WTC11 (cell line): Measurements from ENCODE around the gene CLCN7. TPM values are rescaled to one million over a fixed set of nuclear protein-coding genes. Genes with fewer than 3 reads are reported as not detected.
A peak's percentile ranks its signal among the peaks of the same experiment; 100 is the strongest.

Experiments
- ATAC-seq: fragments of 200-7000 bp; cut with Tn5 transposase; 2 replicates; pipeline ENCODE4 v1.10.0; 2021; ENCODE audit warnings: mild to moderate bottlenecking, moderate library complexity
- CTCF ChIA-PET: fragments of 300-600 bp; sonication (Branson Sonifier 250); formaldehyde crosslinking; loops from one replicate; lab custom pipeline; 2021; ENCODE audit warnings: antibody characterized with exemption; lab: Charles Lee
- POLR2A ChIA-PET: fragments of 350-600 bp; sonication (Branson Sonifier 250); formaldehyde crosslinking; loops from one replicate; lab custom pipeline; 2021; ENCODE audit warnings: antibody characterized with exemption; lab: Charles Lee
- DNase-seq: peaks from one replicate; pipeline ENCODE4 v3.0.0; 2021; ENCODE audit warnings: low spot score
- H3K27ac Mint-ChIP-seq: 2 replicates; pipeline ENCODE4 v1.8.0; 2021; ENCODE audit warnings: mixed read lengths
- H3K27me3 Mint-ChIP-seq: 2 replicates; pipeline ENCODE4 v1.8.0; 2021; ENCODE audit warnings: low read depth, mild to moderate bottlenecking, moderate library complexity, mixed read lengths
- H3K36me3 Mint-ChIP-seq: 2 replicates; pipeline ENCODE4 v1.8.0; 2021; ENCODE audit warnings: mixed read lengths
- H3K4me1 Mint-ChIP-seq: 2 replicates; pipeline ENCODE4 v1.8.0; 2022; ENCODE audit warnings: mixed read lengths
- H3K4me3 Mint-ChIP-seq: 2 replicates; pipeline ENCODE4 v1.8.0; 2021; ENCODE audit warnings: mild to moderate bottlenecking, moderate library complexity, mixed read lengths
- H3K9me3 Mint-ChIP-seq: 2 replicates; pipeline ENCODE4 v1.8.0; 2021; ENCODE audit warnings: mixed read lengths
- ARID4B ChIP-seq: sonication (generic); formaldehyde crosslinking; IDR thresholded peaks from 2 replicates; pipeline ENCODE4 v1.8.0; 2023; ENCODE audit warnings: missing genetic modification reagents, mild to moderate bottlenecking, borderline replicate concordance
- ATF2 ChIP-seq: sonication (generic); formaldehyde crosslinking; IDR thresholded peaks from 2 replicates; pipeline ENCODE4 v1.8.1; 2022; ENCODE audit warnings: low read depth, missing genetic modification reagents, borderline replicate concordance
- CREB1 ChIP-seq: sonication (generic); formaldehyde crosslinking; IDR thresholded peaks from 2 replicates; pipeline ENCODE4 v1.8.0; 2023; ENCODE audit warnings: mild to moderate bottlenecking, missing genetic modification reagents
- HMGXB4 ChIP-seq: sonication (generic); formaldehyde crosslinking; IDR thresholded peaks from 2 replicates; pipeline ENCODE4 v1.8.1; 2023; ENCODE audit warnings: mild to moderate bottlenecking, moderate library complexity, missing genetic modification reagents
- IRF2 ChIP-seq: sonication (generic); formaldehyde crosslinking; IDR thresholded peaks from 2 replicates; pipeline ENCODE4 v1.8.0; 2022; ENCODE audit warnings: low read depth, missing genetic modification reagents, borderline replicate concordance
- JUN ChIP-seq: sonication (generic); formaldehyde crosslinking; IDR thresholded peaks from 2 replicates; pipeline ENCODE4 v1.8.0; 2023; ENCODE audit warnings: mild to moderate bottlenecking, missing genetic modification reagents
- KAT7 ChIP-seq: sonication (generic); formaldehyde crosslinking; IDR thresholded peaks from 2 replicates; pipeline ENCODE4 v1.8.1; 2023; ENCODE audit warnings: missing genetic modification reagents, mild to moderate bottlenecking, borderline replicate concordance
- MAX ChIP-seq: sonication (generic); formaldehyde crosslinking; IDR thresholded peaks from 2 replicates; pipeline ENCODE4 v1.8.0; 2022; ENCODE audit warnings: mild to moderate bottlenecking, missing genetic modification reagents
- NFE2L1 ChIP-seq: sonication (generic); formaldehyde crosslinking; IDR thresholded peaks from 2 replicates; pipeline ENCODE4 v1.8.1; 2023; ENCODE audit warnings: missing genetic modification reagents
- OVOL2 ChIP-seq: fragments of 250-450 bp; sonication (Bioruptor Pico); IDR thresholded peaks from 2 replicates; pipeline ENCODE4 v1.9.0; 2021; ENCODE audit warnings: mild to moderate bottlenecking, borderline replicate concordance
- PRDM15 ChIP-seq: sonication (generic); formaldehyde crosslinking; IDR thresholded peaks from 2 replicates; pipeline ENCODE4 v1.8.0; 2022; ENCODE audit warnings: missing genetic modification reagents
- RELA ChIP-seq: sonication (generic); formaldehyde crosslinking; IDR thresholded peaks from 2 replicates; pipeline ENCODE4 v1.8.1; 2022; ENCODE audit warnings: missing genetic modification reagents, mild to moderate bottlenecking, borderline replicate concordance
- RORB ChIP-seq: fragments of 250-450 bp; sonication (Bioruptor Pico); IDR thresholded peaks from 2 replicates; pipeline ENCODE4 v1.9.0; 2021; ENCODE audit warnings: mild to moderate bottlenecking
- USF2 ChIP-seq: sonication (generic); formaldehyde crosslinking; IDR thresholded peaks from 2 replicates; pipeline ENCODE4 v1.8.1; 2023; ENCODE audit warnings: mild to moderate bottlenecking, missing genetic modification reagents, moderate library complexity
- ZNF317 ChIP-seq: sonication (generic); formaldehyde crosslinking; IDR thresholded peaks from 2 replicates; pipeline ENCODE4 v1.8.1; 2023; ENCODE audit warnings: low read depth, mild to moderate bottlenecking, moderate library complexity, missing genetic modification reagents, borderline replicate concordance
- ZNF671 ChIP-seq: fragments of 250-450 bp; sonication (Bioruptor Pico); IDR thresholded peaks from 2 replicates; pipeline ENCODE4 v1.8.0; 2021; ENCODE audit warnings: mild to moderate bottlenecking
- total RNA-seq: library from RNA; stranded (reverse); gene quantifications from 3 replicates; pipeline ENCODE4 v1.2.3, GENCODE V29; 2021

CLCN7 gene
- total RNA-seq, 1 experiment from 2014 or later, result 94.1 TPM

GRCh38 chr16:1494129-1494640, 19.4 kb upstream of the CLCN7 start:
- ChIA-PET POLR2A (interaction anchor here (0.7 to 1.0 kb wide), 2 partner anchors 18 to 131 kb away, joined by 3 to 4 read pairs; no protein-coding TSS in a partner anchor), CTCF (interaction anchor here (0.9 to 1.5 kb wide), 6 partner anchors 17 to 270 kb away, joined by 3 to 6 read pairs (median 3); partner anchors contain the start of gene MAPK8IP3)
- no peaks in the 10 kb centered on the region for H3K27me3 Mint-ChIP-seq
- peaks cover 6% of the 10 kb centered on the region for H3K36me3 Mint-ChIP-seq
- peaks cover 10% of the 10 kb centered on the region; the same call in 1 of the 2 replicates for H3K4me1 Mint-ChIP-seq
- ATAC-seq (peak; percentile 46), DNase-seq (peak; percentile 54)
- TF ChIP-seq CREB1 (CRISPR knock-in tag) (no peak), IRF2 (CRISPR knock-in tag) (no peak), OVOL2 (no peak)
- no peak overlapping the region for H3K27ac Mint-ChIP-seq
- H3K9me3 Mint-ChIP-seq, result no peaks in the 10 kb centered on the region
- peak overlapping the region; percentile 92 for H3K4me3 Mint-ChIP-seq

- peaks cover 10% of the 10 kb centered on the region; the same call in 1 of the 2 replicates for H3K4me1 Mint-ChIP-seq
- POLR2A ChIA-PET, result interaction anchor here (0.7 to 1.0 kb wide), 2 partner anchors 18 to 131 kb away, joined by 3 to 4 read pairs; no protein-coding TSS in a partner anchor
- no peaks in the 10 kb centered on the region for H3K27me3 Mint-ChIP-seq
- peak overlapping the region; percentile 92 for H3K4me3 Mint-ChIP-seq
- TF ChIP-seq RELA (CRISPR knock-in tag) (no peak), HMGXB4 (CRISPR knock-in tag) (peak; percentile 26; the same call in 1 of the 2 replicates)
- TF ChIP-seq, all 79 proteins: peak for 1
- ATAC-seq (no peak; the same call in 1 of the 2 replicates), DNase-seq (peak; percentile 39)
- no peaks in the 10 kb centered on the region for H3K9me3 Mint-ChIP-seq
- no peak overlapping the region for H3K27ac Mint-ChIP-seq
- CTCF ChIA-PET, result interaction anchor here (0.9 to 1.5 kb wide), 6 partner anchors 17 to 271 kb away, joined by 3 to 6 read pairs (median 3); partner anchors contain the start of gene MAPK8IP3
- peaks cover 6% of the 10 kb centered on the region for H3K36me3 Mint-ChIP-seq
Measured at GRCh38 chr16:1493746-1494094, 18.9 kb upstream of the CLCN7 start.

GRCh38 chr16:1492923-1493745, 18.3 kb upstream of the CLCN7 start, which contains the start of gene TELO2:
Gene TELO2, plus strand, starts transcription at chr16:1493360. Its CDS starts 922 bp downstream, at chr16:1494282.
- no peaks in the 10 kb centered on the region; the same call in 1 of the 2 replicates for H3K36me3 Mint-ChIP-seq
- ChIA-PET CTCF (interaction anchor here (0.7 to 1.5 kb wide), 7 partner anchors 21 to 333 kb away, joined by 3 to 5 read pairs (median 3); partner anchors contain the start of gene MAPK8IP3), POLR2A (interaction anchor here (1.0 to 1.5 kb wide), 2 partner anchors 19 to 115 kb away, joined by 3 to 4 read pairs; no protein-coding TSS in a partner anchor)
- peaks cover 10% of the 10 kb centered on the region; the same call in 1 of the 2 replicates for H3K4me1 Mint-ChIP-seq
- DNase-seq (peak; percentile 77), ATAC-seq (peak; percentile 81)
- no peaks in the 10 kb centered on the region for H3K9me3 Mint-ChIP-seq
- peak within 1 kb of the TSS; percentile 92 for H3K4me3 Mint-ChIP-seq
- H3K27ac Mint-ChIP-seq, result peak within 1 kb of the TSS; percentile 98
- H3K27me3 Mint-ChIP-seq, result no peaks in the 10 kb centered on the region
- no peak for TF ChIP-seq ZNF671 (CRISPR knock-in tag)
- TF ChIP-seq ATF2 (CRISPR knock-in tag), result no peak
- TF ChIP-seq MAX (CRISPR knock-in tag), result peak; percentile 72
- 0 out of 2 replicates have a peak, but pooled peaks have one; percentile 41 for TF ChIP-seq NFE2L1
- TF ChIP-seq ARID4B (CRISPR knock-in tag), result peak; percentile 5; the same call in 1 of the 2 replicates
- no peak for TF ChIP-seq KAT7 (CRISPR knock-in tag)
- 0 out of 2 replicates have a peak, but pooled peaks have one; percentile 9 for TF ChIP-seq JUN (CRISPR knock-in tag)
- TF ChIP-seq USF2 (CRISPR knock-in tag), result peak; percentile 56
- no peak for TF ChIP-seq ZNF317 (CRISPR knock-in tag)
- TF ChIP-seq PRDM15 (CRISPR knock-in tag), result no peak
- TF ChIP-seq RORB, result no peak
